Body of pancreas (tissue), 4 donors: ENCODE data around the gene VRK3. TPM values are rescaled to one million over a fixed set of nuclear protein-coding genes. Genes with fewer than 3 reads are reported as not detected.
A peak's percentile ranks its signal among the peaks of the same experiment; 100 is the strongest.

Experiments
- ATAC-seq: fragments of 150-250 bp; one replicate; pipeline ENCODE4 v1.9.1; 2016
- DNase-seq, 4 donors: peaks; one replicate each; pipeline ENCODE4 v3.0.0-alpha.2; 2019
- H3K27ac ChIP-seq, 4 donors: fragments of 200-600 bp; sonication (generic); 1 replicate in 3 of 4; 2 replicates in 1 of 4; pipeline versions ENCODE4 v1.5.1 to v1.6.1; 2016 to 2019; ENCODE audit warnings: mild to moderate bottlenecking in 1 of 4, mixed read lengths in 1 of 4, moderate library complexity in 1 of 4
- H3K27me3 ChIP-seq, 2 donors: fragments of 200-600 bp; sonication (generic); one replicate each; pipeline ENCODE4 v1.6.0; 2016; ENCODE audit warnings: mild to moderate bottlenecking in 1 of 2
- H3K36me3 ChIP-seq, 2 donors: fragments of 200-600 bp; sonication (generic); replicated peaks in 1 of 2; 2 replicates each; pipeline ENCODE4 v1.5.1; 2016; ENCODE audit warnings: low read depth in 2 of 2; ENCODE audit not compliant: insufficient read depth in 1 of 2
- H3K4me1 ChIP-seq: fragments of 200-600 bp; sonication (generic); one replicate; pipeline ENCODE4 v1.6.0; 2016
- H3K4me3 ChIP-seq, 2 donors: fragments of 200-600 bp; sonication (generic); 1 replicate in 1 of 2; 2 replicates in 1 of 2; pipeline ENCODE4 v1.5.1; 2016 to 2019
- H3K9me3 ChIP-seq, 3 donors: fragments of 200-600 bp; sonication (generic); 1 replicate in 2 of 3; 2 replicates in 1 of 3; pipeline ENCODE4 v1.5.1; 2016
- POLR2A ChIP-seq, 3 donors: fragments of 450-650 bp; IDR thresholded peaks; one replicate each; pipeline ENCODE4 v1.6.1; 2016; ENCODE audit warnings: antibody characterized with exemption in 3 of 3, mild to moderate bottlenecking in 2 of 3
- WGBS, 2 donors: methylation state at CpG; one replicate each; pipeline ENCODE4 v1.1.5; 2017; 5-methylcytosine and 5-hydroxymethylcytosine counted together
- intact Hi-C: fragments of 100-400 bp; cut with DNase I; formaldehyde crosslinking; loops from one replicate; pipeline ENCODE4 v1.15.1; 2023
- total RNA-seq, 2 donors: library from RNA; depleted of rRNA; stranded (reverse); fragments of >200 nt; gene quantifications; one replicate each; pipeline ENCODE4 v1.1.0, GENCODE V29; 2016
- TF ChIP-seq, protein P1 (sequence below), 7 experiments: fragments of 450-650 bp in 4 of 7; fragments of 200-600 bp in 3 of 7; sonication (generic) in 3 of 7; IDR thresholded peaks; one replicate each; pipeline ENCODE4 v1.5.1; 2016 to 2019; ENCODE audit warnings: antibody characterized with exemption in 7 of 7

VRK3 gene
- total RNA-seq, 2 donors from 2014 or later: 32.7 to 33.3 TPM

DNA sequence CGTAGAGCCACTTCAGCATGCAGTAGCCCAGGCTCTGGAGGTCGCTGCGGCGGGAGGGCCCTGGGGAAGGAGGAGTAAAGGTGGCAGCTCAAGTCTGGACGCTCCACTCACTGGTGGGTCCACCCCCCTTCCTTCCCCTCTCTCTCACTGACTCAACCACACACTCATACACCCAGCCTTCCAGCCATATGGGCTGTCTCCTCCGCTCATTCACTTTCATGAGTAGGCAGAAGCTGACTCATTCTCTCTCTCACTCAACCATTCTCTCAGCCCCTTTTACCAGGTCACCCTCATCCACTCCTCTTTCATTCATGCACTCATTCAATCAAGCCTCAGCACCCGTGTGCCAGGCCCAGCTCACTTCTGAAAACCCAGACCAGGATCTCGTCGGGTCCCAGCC, 36.7 kb downstream of the VRK3 start:
- H3K9me3 ChIP-seq: no peaks in the 10 kb centered on the region
- TF ChIP-seq POLR2A (IDR thresholded peaks at IDR 0.05): no peak
- TF ChIP-seq, protein P1, sequence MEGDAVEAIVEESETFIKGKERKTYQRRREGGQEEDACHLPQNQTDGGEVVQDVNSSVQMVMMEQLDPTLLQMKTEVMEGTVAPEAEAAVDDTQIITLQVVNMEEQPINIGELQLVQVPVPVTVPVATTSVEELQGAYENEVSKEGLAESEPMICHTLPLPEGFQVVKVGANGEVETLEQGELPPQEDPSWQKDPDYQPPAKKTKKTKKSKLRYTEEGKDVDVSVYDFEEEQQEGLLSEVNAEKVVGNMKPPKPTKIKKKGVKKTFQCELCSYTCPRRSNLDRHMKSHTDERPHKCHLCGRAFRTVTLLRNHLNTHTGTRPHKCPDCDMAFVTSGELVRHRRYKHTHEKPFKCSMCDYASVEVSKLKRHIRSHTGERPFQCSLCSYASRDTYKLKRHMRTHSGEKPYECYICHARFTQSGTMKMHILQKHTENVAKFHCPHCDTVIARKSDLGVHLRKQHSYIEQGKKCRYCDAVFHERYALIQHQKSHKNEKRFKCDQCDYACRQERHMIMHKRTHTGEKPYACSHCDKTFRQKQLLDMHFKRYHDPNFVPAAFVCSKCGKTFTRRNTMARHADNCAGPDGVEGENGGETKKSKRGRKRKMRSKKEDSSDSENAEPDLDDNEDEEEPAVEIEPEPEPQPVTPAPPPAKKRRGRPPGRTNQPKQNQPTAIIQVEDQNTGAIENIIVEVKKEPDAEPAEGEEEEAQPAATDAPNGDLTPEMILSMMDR (IDR thresholded peaks at IDR 0.05): no peak
- peaks cover 2% of the 10 kb centered on the region for H3K4me1 ChIP-seq
- H3K36me3 ChIP-seq: peaks cover 0 to 7% of the 10 kb centered on the region in 2 donors
- H3K4me3 ChIP-seq: no peak overlapping the region
- H3K27ac ChIP-seq: no peak overlapping the region
- DNase-seq (no peak), ATAC-seq (no peak)
- no peaks in the 10 kb centered on the region for H3K27me3 ChIP-seq
- WGBS, 2 donors: 91 to 94% methylated on average over 9 of the region's 9 CpGs
- intact Hi-C loops: no loop called here

DNA sequence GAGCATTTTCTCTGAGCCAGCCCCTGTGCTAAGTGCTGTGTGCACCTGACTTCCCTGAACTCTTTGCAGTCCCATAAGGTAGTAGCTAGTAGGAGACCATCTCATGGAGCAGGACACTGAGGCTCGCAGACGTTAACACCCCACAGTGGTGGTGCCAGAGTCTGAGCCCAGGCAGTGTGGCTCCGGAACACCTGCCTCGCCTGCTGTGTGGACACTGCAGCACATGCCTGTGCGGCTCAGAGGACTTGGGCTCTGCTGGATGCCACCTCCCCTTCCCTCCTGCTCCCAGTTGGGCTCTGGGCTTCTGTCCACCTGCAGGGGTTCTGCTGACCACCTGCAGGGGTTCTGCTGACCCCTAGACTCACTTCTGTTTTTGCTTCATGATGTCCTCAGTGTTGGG, 37.2 kb downstream of the VRK3 start:
- H3K27me3 ChIP-seq: no peaks in the 10 kb centered on the region
- 97% methylated on average over 5 of the region's 5 CpGs; no CpG with 5 or more reads in 1 of the 2 donors for WGBS, 2 donors
- H3K36me3 ChIP-seq: peaks cover 0 to 7% of the 10 kb centered on the region in 2 donors
- ATAC-seq (no peak), DNase-seq (no peak)
- TF ChIP-seq, protein P1 (IDR thresholded peaks at IDR 0.05): no peak
- no peak for TF ChIP-seq POLR2A (IDR thresholded peaks at IDR 0.05)
- no peak overlapping the region for H3K4me3 ChIP-seq
- H3K27ac ChIP-seq: no peak overlapping the region
- H3K9me3 ChIP-seq: no peaks in the 10 kb centered on the region
- peaks cover 6% of the 10 kb centered on the region for H3K4me1 ChIP-seq
- intact Hi-C loops: no loop called here

DNA sequence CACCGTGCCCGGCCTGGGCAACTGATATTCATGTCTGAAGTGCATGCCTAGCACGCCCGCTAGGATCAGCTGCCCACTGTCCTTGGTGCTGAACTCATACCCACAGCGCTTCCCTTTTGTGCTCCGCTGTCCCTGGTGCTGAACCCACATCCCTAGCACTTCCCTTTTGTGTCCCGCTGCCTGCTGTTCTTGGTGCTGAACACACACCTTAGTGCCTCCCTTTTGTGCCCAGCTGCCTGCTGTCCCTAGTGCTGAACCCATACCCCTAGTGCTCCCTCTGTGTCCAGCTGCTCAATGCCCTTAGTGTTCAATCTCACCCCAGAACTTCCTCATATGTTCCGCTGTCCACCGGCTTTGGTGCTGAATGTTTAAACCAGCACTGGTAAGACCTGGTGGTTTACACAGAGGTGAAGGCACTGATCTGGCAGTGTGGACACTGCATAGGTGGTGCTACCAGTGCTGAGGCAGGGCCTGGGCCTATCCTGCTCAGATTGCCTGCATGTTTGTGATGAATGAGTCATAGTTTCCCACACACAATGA, 37.9 kb downstream of the VRK3 start:
- DNase-seq (peak; percentile 89 to 95 (median 93)), ATAC-seq (peak; percentile 85)
- WGBS, 2 donors: 21 to 39% methylated on average over 9 of the region's 9 CpGs
- intact Hi-C loops: no loop called here
- Histone ChIP-seq H3K4me3 (no peak overlapping the region), H3K9me3 (no peaks in the 10 kb centered on the region), H3K27me3 (no peaks in the 10 kb centered on the region), H3K36me3 (peaks cover 0 to 7% of the 10 kb centered on the region in 2 donors), H3K4me1 (peaks cover 13% of the 10 kb centered on the region), H3K27ac (no peak overlapping the region)
- TF ChIP-seq, protein P1 (IDR thresholded peaks at IDR 0.05): peak in 4 of 7 experiments; percentile 39 to 64 (median 49)
- TF ChIP-seq POLR2A (IDR thresholded peaks at IDR 0.05): no peak

DNA sequence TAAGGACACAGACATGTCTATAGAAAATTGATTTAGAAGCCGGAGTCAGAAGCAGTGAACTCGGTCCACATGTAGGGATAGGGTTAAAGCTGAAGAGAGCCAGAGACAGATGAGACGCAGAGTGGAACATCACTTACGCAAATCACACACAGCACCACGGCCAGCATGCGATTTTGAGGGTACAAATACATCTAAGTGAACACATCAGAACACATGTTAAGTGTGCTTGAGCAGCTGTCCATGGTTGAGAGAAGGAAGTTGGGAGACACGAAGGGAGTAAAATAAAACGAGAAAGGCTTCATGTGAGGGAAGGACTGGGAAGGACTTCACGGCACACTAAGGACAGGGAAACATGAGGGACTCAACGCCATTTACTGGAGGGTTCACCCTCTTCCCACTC, 38.8 kb downstream of the VRK3 start:
- no peak overlapping the region for H3K4me3 ChIP-seq
- peaks cover 0 to 7% of the 10 kb centered on the region in 2 donors for H3K36me3 ChIP-seq
- H3K4me1 ChIP-seq: peaks cover 22% of the 10 kb centered on the region
- ATAC-seq: no peak
- TF ChIP-seq, protein P1 (IDR thresholded peaks at IDR 0.05): no peak
- intact Hi-C loops: no loop called here
- no peaks in the 10 kb centered on the region for H3K9me3 ChIP-seq
- H3K27ac ChIP-seq: no peak overlapping the region
- 89% methylated on average over 10 of the region's 10 CpGs for whole genome bisulfite sequencing, 2 donors
- no peaks in the 10 kb centered on the region for H3K27me3 ChIP-seq
- no peak for DNase-seq

DNA sequence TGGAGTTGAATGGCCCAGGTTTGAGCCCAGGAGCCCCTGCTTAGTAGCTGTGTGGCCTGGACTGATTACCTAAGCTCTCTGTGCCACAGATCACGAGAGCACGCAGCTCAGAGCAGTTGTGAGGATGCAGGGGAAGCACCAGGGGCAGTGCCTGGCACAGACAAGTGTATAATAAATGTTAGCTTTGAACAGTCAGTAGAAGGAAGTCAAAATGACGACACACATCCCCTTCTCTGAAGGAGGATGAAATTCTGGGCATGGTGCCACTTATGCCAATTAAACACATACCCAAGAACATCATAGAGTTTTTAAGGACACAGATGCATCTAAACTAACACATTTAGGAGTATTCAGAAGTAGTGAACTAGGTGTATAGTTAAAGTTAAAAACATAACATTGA, 39.3 kb downstream of the VRK3 start:
- no peak for ATAC-seq
- intact Hi-C loops: no loop called here
- 74 to 85% methylated on average over 3 of the region's 3 CpGs for WGBS, 2 donors

More for the DNA sequence above, 39.3 kb downstream of the VRK3 start:
- Histone ChIP-seq H3K4me1 (peaks cover 25% of the 10 kb centered on the region), H3K4me3 (no peak overlapping the region), H3K36me3 (peaks cover 0 to 5% of the 10 kb centered on the region in 2 donors), H3K9me3 (no peaks in the 10 kb centered on the region), H3K27me3 (no peaks in the 10 kb centered on the region), H3K27ac (no peak overlapping the region)
- DNase-seq: no peak
- TF ChIP-seq, protein P1 (IDR thresholded peaks at IDR 0.05): no peak
- no peak for TF ChIP-seq POLR2A (IDR thresholded peaks at IDR 0.05)
